22Rv1 (cell line): ENCODE data around the gene MZB1.

Experiments
- H3K27ac ChIP-seq: fragments of 450-650 bp; 2 replicates; pipeline ENCODE4 v1.5.1; 2017
- CTCF ChIP-seq: fragments of 450-650 bp; IDR thresholded peaks from 2 replicates; pipeline ENCODE4 v1.5.1; 2017; ENCODE audit warnings: mild to moderate bottlenecking
- ZFX ChIP-seq: fragments of 450-650 bp; IDR thresholded peaks from 2 replicates; pipeline ENCODE4 v1.6.1; 2017; ENCODE audit warnings: antibody characterized with exemption, borderline replicate concordance

MZB1 gene

GRCh38 chr5:139401546-139401945 is 11.8 kb upstream of the MZB1 start:
- peak overlapping the region; percentile 90 for H3K27ac ChIP-seq
- TF ChIP-seq CTCF (no peak), ZFX (no peak)

DNA sequence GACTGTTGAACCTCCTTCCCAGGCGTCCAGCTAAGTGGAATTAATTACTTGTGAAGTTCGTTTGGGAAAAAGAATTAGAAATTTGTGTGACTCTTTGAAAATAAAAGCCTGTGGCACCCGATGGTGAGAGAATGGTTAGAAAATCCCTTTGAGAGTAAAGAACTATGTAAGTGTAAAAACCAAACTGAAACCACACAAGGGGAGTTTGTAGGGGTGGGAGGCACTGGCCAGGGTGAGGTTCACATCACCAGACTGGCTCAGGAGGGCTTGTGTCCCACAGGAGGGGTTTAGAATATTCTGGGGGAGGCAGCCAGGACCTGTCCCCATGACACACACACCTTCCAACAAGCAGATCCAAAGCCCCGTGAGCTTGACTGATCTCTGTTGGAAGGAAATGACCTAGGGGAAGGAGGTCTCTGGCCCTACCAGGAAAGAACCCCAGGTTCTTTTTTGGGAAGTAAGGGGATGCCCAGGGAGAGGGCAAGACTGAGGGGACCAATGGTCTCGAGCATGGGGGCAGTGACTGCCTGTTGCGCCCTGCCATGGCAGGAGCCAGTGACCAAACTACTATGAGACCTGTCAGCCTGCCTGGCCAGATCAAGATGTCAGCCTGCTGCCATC is 9.9 kb upstream of the MZB1 start:
- H3K27ac ChIP-seq: peak overlapping the region; percentile 12; the same call in 1 of the 2 replicates

GRCh38 chr5:139397921-139398320 is 8.2 kb upstream of the MZB1 start:
- TF ChIP-seq CTCF (no peak), ZFX (no peak)
- H3K27ac ChIP-seq: peak overlapping the region; percentile 5; the same call in 1 of the 2 replicates

More for the DNA sequence above, 9.9 kb upstream of the MZB1 start:
- no peak for TF ChIP-seq CTCF
- no peak for TF ChIP-seq ZFX

DNA sequence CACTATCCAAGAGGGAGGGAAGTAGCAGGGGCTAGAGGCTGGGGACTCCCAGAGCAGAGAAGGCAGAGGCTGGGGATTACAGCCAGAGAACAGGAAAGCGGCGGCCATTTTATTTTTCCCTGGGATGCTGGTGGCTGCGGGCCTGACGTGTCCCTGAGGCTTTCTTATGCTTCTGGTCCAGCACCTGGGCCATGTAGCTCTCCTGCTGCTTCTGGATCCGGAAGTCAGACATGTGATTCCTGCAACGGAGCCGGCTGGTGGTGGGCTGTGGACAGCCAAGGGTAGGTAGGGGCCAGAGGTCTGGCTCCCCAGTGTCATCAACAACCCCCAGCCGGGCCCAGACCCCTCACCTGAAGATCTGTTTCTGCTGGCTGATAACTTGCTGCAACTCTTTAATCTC is 7.0 kb upstream of the MZB1 start:
- H3K27ac ChIP-seq: no peak overlapping the region
- no peak for TF ChIP-seq CTCF
- no peak for TF ChIP-seq ZFX

DNA sequence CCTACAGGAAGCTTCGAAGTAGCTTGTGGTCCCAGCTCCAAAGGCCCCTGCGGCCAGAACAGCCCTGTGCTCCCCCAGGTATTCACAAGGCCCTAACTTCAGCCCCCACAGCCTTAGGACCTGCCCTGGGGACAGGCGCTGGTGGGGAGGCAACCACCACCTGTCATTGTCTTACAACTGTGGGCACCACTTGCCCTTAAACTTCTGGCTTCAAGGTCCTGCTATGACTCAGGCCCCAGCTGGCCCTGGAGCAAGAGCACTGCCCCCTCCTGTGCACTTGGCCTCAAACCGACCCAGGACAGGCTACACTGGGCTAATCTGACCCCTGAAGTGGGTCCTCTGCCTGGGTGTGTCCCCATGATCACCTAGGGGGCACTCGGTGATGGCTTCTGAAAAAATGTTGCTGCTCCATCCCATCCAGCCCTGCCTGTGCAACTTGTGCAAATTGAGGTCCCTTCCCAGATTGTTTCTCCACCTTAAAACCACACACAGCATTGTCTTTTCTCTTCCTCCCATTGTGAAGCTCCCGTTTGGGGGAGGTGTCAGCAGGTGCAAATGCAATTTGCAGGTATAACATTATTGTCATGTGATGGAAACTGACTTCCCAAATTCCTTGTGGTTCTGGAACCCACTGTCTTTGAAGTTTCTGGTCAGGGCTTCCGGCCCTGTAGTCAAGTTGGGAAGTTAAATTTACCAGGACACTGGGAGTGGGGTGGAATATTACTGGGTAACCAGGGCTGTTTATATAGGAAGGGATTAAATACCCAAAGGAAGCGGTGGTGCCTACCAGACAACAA is 6.3 kb upstream of the MZB1 start:
- no peak for TF ChIP-seq CTCF
- no peak for TF ChIP-seq ZFX
- H3K27ac ChIP-seq: no peak overlapping the region

GRCh38 chr5:139394654-139395566 is 5.2 kb upstream of the MZB1 start, which contains the start of gene PROB1:
TSS of gene PROB1 (minus strand) at chr5:139395104. CDS start at chr5:139395081, 23 bp downstream.
- TF ChIP-seq ZFX: no peak
- no peak for TF ChIP-seq CTCF
- no peak within 1 kb of the TSS for H3K27ac ChIP-seq
